Suppressor macrophage (primary cell): Measurements from ENCODE around the gene DCST1.
A peak's percentile ranks its signal among the peaks of the same experiment; 100 is the strongest.

Experiments
- DNase-seq, 4 experiments: peaks; one replicate each; pipeline ENCODE4 v3.0.0-alpha.2; 2020 to 2022

The DCST1 gene

GRCh38 chr1:155035936-155036335 lies 2.3 kb downstream of the DCST1 start:
- peak; percentile 46 to 71 (median 60) for DNase-seq

- DNase-seq = no peak
Observed at GRCh38 chr1:155037043-155037442, 3.4 kb downstream of the DCST1 start.

GRCh38 chr1:155037851-155038441 lies 4.3 kb downstream of the DCST1 start:
- DNase-seq = no peak

- DNase-seq = peak in 1 of 4 experiments; percentile 34
Observed at GRCh38 chr1:155038602-155039307, 5.1 kb downstream of the DCST1 start.

GRCh38 chr1:155039308-155039669 lies 5.7 kb downstream of the DCST1 start:
- DNase-seq = no peak

GRCh38 chr1:155040358-155041093 lies 6.9 kb downstream of the DCST1 start:
- DNase-seq = no peak

- DNase-seq = no peak
Observed at GRCh38 chr1:155042789-155043188, 9.2 kb downstream of the DCST1 start.

- no peak for DNase-seq
Observed at GRCh38 chr1:155043301-155043702, 9.7 kb downstream of the DCST1 start.

GRCh38 chr1:155043793-155044192 lies 10.2 kb downstream of the DCST1 start:
- DNase-seq = no peak

GRCh38 chr1:155044365-155044764 lies 10.7 kb downstream of the DCST1 start:
- no peak for DNase-seq

GRCh38 chr1:155044812-155045657 lies 11.4 kb downstream of the DCST1 start:
- DNase-seq = peak; percentile 89 to 95 (median 94)

- DNase-seq = no peak
Observed at GRCh38 chr1:155048449-155049334, 15.1 kb downstream of the DCST1 start.

GRCh38 chr1:155049651-155050559 lies 16.3 kb downstream of the DCST1 start:
- no peak for DNase-seq

GRCh38 chr1:155050560-155051341 lies 17.1 kb downstream of the DCST1 start, which contains the start of gene ADAM15:
ADAM15 (plus strand) TSS chr1:155051316; CDS start chr1:155051387, 71 bp downstream.
- peak; percentile 93 to 97 (median 96) for DNase-seq

- no peak for DNase-seq
Observed at GRCh38 chr1:155051342-155051776, 17.7 kb downstream of the DCST1 start.

GRCh38 chr1:155051777-155052398 lies 18.3 kb downstream of the DCST1 start:
- DNase-seq = peak; percentile 41 to 74 (median 65)

- peak in 3 of 4 experiments; percentile 28 to 59 (median 38) for DNase-seq
Observed at GRCh38 chr1:155052439-155053395, 19.1 kb downstream of the DCST1 start.
